GM18520 (cell line): ENCODE data around the gene DNAJB6.

Source experiments
- ATAC-seq: cut with Tn5 transposase; IDR thresholded peaks from one replicate; pipeline ENCODE4 v1.9.1; 2021; ENCODE audit not compliant: unreplicated experiment

Gene DNAJB6

DNA sequence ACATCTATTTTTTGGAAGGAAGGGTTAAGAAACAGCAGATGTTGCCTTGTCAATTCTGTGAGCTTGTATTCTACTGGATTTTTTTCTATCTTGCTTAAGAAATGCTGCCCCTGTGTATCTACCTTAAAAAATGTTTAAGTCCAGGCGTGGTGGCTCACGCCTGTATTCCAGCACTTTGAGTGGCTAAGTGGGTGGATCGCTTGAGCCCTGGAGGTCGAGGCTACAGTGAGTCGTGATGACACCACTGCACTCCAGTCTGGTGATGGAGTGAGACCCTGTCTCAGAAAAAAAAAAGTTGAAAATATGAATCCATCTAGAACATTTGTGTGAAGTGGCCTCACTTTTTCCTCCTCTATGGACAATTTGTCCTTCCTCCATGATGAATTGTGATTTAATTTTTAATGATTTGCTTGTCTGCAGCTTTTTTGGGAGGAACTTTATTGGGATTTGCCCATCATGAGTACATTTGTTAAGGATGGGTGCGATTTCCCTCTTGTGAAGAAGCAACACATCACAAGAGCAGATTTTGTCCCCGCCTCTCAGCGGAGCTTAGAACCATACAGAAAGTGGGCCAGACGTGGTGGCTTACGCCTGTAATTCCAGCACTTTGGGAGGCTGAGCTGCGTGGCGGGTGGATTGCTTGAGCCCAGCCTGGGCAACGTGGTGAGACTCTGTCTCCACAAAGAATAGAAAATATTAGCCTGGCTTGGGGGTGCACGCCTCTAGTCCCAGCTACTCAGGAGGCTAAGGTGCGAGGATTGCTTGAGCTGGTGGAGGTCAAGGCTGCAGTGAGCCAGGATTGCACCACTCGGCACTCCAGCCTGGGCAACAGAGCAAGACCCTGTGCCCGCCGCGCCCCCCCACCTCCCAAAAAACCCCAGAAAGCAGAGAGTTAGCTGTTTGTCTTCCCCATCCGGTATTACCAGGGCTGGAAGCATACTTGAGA is 57.7 kb downstream of the DNAJB6 start:
- no peak for ATAC-seq

- no peak for ATAC-seq
Measured at GRCh38 chr7:157395206-157395605, 58.4 kb downstream of the DNAJB6 start.

- ATAC-seq = no peak
Measured at GRCh38 chr7:157396316-157397035, 59.7 kb downstream of the DNAJB6 start.

DNA sequence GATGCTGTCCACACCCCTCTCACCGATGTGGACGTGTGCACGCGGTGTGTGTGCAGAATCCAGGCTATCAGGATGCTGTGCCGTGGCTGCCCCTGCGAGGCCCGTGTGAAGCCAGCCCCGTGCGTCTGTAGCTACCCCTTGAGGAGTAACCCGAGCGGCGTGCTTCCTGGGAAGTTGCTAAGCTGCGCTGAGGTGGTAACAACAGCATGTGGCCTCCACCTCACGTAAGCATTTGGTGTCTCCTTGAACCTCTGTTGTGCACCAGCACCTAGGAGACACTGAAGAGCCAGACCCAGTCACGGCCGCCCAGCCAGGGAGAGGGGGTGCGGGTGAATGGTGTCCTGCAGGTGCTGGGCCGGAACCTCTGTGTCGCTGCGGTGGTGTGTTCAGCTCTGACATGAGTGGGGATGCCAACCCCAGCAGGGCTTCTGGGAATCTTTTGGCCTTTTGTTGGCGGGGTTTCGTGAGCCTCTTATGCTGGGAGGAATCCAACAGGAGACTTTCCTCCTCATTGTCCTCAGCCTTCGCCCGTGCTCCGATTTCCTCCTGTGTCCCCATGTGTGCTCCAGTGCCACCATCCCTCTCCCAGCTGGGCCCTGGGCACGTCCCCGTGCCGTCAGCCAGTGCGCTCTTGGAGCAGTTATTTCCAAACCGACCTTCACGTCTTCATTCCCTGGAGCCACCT is 60.4 kb downstream of the DNAJB6 start:
- ATAC-seq = no peak

DNA sequence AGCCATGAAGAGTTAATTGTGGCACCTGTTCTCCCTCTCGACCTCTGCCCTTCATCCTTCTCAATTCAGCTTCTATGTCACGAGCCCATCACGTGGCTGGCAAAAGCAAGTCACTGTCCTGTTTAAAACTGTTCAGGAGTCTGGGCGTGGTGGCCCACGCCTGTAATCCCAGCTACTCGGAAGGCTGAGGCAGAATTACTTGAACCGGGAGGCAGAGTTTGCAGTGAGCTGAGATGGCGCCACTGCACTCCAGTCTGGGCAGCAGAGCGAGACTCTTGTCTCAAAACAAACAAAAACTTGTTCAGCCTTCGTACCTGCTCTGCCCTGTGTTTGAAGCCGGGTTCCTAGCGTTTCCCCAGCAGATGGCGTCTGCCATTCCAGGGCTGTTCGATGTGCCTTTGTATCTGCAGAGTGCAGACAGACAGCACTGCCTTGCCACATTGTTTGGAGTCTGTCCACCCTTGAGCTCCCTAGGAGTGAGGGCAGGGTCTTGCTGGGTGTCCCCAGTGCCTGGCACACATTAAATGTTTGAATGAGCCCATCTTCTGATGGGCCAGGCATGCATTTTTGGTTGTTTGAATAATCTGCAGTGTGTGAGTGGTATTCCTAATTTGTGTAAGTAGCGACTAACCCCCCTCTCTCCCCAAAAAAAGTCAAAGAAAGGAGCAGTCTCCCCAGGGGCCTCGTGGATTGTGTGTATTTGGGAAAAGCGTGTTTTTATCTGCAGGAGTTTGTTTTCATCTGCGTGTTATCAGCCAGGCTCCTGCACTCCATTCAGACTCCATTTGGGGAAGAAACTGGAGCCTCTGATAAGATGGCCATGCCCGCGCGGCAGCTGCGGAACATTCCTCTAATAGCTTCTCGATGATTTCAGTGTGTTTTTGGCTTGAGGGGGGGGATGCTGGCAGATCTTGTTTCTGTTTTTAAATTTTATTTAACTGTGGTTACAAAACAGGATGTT is 61.2 kb downstream of the DNAJB6 start:
- ATAC-seq = no peak

GRCh38 chr7:157399086-157399687 is 62.4 kb downstream of the DNAJB6 start:
- ATAC-seq = no peak

GRCh38 chr7:157400171-157400860 is 63.5 kb downstream of the DNAJB6 start:
- ATAC-seq = no peak

DNA sequence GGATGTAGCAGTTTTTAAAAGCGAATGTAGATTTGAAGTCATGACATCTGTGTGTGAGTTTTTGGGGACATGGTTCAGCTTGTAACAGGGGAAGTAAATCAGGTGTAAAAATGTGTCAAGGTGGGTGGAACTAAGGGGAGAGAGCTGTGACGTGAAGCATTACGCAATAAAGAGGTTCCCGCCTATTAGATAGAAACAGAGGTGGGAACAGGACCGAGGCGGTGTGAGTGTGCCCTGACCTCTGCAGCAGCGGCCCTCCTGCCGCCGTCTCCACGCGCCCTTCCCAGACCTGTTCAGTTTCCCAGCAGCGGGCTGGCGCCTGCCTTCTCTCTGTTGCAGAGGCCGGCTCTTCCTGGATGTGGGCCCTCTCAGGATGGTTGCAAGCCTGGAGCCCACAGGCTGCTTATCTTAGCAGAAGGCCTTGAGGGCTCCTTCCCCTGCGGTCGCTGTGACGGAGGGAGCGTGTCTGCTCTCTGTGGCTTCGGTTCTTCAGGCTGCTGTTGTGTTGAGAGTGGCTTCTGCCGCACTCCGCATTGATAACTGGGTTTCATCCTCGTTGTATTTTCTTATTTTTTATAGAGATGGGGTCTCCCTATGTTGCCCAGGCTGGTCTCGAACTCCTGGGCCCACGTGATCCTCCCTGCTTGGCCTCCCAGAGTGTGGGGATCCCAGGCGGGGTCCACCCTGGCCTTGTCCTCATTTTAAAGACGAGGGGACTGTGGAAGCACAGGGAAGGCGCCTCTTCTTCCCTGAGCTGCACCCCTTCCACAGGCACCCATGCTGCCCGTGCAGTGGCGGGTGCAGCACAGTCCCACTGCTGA is 65.0 kb downstream of the DNAJB6 start:
- no peak for ATAC-seq

DNA sequence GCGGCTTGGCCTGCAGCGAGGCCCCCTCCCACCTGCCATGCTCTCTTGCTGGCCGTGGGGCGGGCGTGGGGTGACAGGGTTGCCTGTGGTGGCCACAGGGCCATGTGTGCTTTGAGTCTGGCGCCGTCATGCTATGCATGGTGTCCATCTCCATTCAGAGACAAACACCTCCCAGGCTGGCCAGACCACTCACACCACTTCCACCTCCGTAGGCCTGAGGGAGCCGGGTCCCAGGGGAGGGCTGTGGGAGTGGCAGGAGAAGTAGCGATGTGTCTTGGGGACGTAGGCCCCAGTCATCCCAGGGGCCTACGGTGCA is 65.5 kb downstream of the DNAJB6 start:
- no peak for ATAC-seq

- ATAC-seq = no peak
Measured at GRCh38 chr7:157402911-157403534, 66.2 kb downstream of the DNAJB6 start.

GRCh38 chr7:157403646-157404401 is 67.0 kb downstream of the DNAJB6 start:
- ATAC-seq = no peak

- ATAC-seq = no peak
Measured at GRCh38 chr7:157404845-157405481, 68.2 kb downstream of the DNAJB6 start.

DNA sequence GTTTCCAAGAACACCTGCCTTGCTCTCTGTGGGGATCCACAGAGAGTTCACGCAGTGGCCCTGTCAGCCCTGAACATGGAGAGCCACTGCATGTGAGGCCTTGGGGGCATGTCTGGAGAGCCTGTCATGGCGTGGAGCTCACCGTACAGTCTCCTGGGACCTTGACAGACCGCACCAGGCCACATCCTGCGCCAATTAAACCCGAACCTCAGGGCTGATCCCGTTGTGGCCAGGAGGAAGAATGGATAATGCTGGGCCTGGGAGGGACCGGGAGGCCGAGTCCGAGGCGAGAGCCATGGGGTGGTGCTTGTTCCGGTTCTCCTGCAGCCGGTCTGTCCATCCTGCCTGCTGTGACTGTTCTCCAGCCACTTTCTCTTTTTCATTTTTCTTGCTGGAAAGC is 68.7 kb downstream of the DNAJB6 start:
- no peak for ATAC-seq

DNA sequence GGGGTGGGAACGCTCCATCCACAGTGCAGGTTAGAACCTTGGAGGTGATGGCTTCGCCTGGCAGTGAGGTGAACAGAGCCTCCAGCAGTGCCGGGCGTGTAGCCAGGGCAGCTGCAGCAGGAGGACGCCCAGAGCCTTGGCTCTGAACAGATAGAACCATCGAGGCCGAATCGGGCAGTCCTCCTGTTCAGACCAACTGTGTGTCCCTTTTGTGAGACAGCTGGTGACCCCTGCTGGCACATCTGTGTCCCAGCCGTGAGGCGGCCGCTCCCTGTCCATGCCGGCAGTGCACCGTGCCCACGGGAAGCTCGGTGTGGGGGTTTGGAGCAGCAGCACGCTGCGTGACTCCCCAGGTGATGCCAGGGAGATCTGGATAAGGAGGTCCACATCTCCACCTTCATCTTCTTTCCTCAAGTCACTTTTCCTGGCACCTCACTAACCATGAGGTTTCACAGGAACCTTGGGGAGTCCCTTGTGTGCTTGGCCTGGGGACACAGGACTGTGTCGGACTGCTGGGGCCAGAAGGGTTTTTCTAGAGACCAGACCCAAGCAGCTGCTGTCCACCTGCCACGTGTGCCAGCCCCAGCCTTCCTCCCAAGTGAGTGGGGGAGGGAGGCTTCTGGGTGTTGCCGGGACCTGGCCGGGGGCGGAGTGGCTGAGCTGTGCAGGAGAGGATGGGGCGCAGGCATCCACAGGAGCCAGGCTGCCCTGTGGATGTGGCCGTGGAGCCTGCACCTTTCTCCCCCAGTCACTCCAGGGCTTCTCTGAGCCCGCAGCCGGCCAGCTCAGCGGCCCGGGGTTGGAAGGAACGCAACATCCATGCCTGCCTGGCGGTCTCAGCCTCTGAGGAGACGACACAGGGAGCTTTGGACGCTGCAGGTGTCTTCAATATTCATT is 69.4 kb downstream of the DNAJB6 start:
- no peak for ATAC-seq

GRCh38 chr7:157406971-157407370 is 70.2 kb downstream of the DNAJB6 start:
- ATAC-seq = no peak
